ENCODE data around the gene UNK.

GRCh38 chr17:75755205-75755901, 29.3 kb upstream of the UNK start:
- TF ChIP-seq POLR2AphosphoS5 (IDR thresholded peaks at IDR 0.05) = no peak
- no peak for TF ChIP-seq CTCF (IDR thresholded peaks at IDR 0.05)
